HEK293 (cell line): ENCODE results near the gene GPR146.

ENCODE experiments used
- CTCF ChIP-seq: fragments of 450-650 bp; formaldehyde crosslinking; IDR thresholded peaks from 2 replicates; pipeline ENCODE4 v1.5.1; 2016; ENCODE audit warnings: missing biosample characterization, missing genetic modification characterization
- GLIS2 ChIP-seq: fragments of 450-650 bp; formaldehyde crosslinking; IDR thresholded peaks from 2 replicates; pipeline ENCODE4 v1.5.1; 2016; ENCODE audit warnings: missing biosample characterization, missing genetic modification characterization
- HIC1 ChIP-seq: fragments of 450-650 bp; formaldehyde crosslinking; IDR thresholded peaks from 2 replicates; pipeline ENCODE4 v1.5.1; 2016; ENCODE audit warnings: missing biosample characterization, missing genetic modification characterization
- HOXA7 ChIP-seq: sonication (generic); formaldehyde crosslinking; IDR thresholded peaks from 2 replicates; pipeline ENCODE4 v1.8.1; 2022; ENCODE audit warnings: missing genetic modification reagents, borderline replicate concordance
- REST ChIP-seq: fragments of 450-650 bp; formaldehyde crosslinking; IDR thresholded peaks from 2 replicates; pipeline ENCODE4 v1.5.1; 2016; ENCODE audit warnings: missing biosample characterization, missing genetic modification characterization
- SCRT1 ChIP-seq: fragments of 450-650 bp; formaldehyde crosslinking; IDR thresholded peaks from 2 replicates; pipeline ENCODE4 v1.5.1; 2016; ENCODE audit warnings: missing biosample characterization, missing genetic modification characterization, borderline replicate concordance
- YY1 ChIP-seq: fragments of 450-650 bp; formaldehyde crosslinking; IDR thresholded peaks from 2 replicates; pipeline ENCODE4 v1.5.1; 2018; ENCODE audit warnings: missing biosample characterization, missing genetic modification characterization
- ZNF560 ChIP-seq: fragments of 450-650 bp; formaldehyde crosslinking; IDR thresholded peaks from 2 replicates; pipeline ENCODE4 v1.5.1; 2017; ENCODE audit warnings: missing biosample characterization, missing genetic modification characterization, borderline replicate concordance
- ZNF629 ChIP-seq: fragments of 450-650 bp; formaldehyde crosslinking; IDR thresholded peaks from 2 replicates; pipeline ENCODE4 v1.5.1; 2017; ENCODE audit warnings: missing biosample characterization, missing genetic modification characterization
- ZNF704 ChIP-seq: fragments of 450-650 bp; formaldehyde crosslinking; IDR thresholded peaks from 2 replicates; pipeline ENCODE4 v1.5.1; 2016; ENCODE audit warnings: missing biosample characterization, missing genetic modification characterization
- TF ChIP-seq, protein P1 (sequence below): fragments of 450-650 bp; formaldehyde crosslinking; IDR thresholded peaks from 2 replicates; pipeline ENCODE4 v1.5.1; 2016; ENCODE audit warnings: missing biosample characterization, missing genetic modification characterization
- TF ChIP-seq, protein P2 (sequence below): fragments of 450-650 bp; formaldehyde crosslinking; IDR thresholded peaks from 2 replicates; pipeline ENCODE4 v1.5.1; 2016; ENCODE audit warnings: missing biosample characterization, missing genetic modification characterization

DNA sequence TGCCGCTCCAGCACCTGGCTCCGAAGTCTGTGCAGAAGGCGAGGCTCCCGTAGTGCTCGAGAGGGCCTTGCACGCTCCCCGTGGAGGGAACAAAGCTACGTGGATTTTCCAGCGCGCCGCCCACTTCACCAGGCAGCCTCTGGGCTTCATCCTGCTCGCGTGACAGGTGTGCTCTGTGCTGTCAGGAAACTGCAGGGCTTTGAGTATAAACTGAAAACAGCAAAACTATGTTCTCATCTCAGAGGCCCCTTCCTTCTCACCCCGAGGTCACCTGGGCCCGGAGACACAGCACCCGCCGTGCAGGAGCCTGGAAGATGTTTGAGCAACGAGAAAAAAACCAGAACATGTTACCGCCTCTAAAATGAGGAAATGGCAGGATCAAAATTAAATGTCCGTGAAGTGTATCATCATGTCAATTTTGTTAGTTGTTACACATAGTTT is 17.6 kb upstream of the GPR146 start:
- no peak for TF ChIP-seq GLIS2
- TF ChIP-seq, protein P1, sequence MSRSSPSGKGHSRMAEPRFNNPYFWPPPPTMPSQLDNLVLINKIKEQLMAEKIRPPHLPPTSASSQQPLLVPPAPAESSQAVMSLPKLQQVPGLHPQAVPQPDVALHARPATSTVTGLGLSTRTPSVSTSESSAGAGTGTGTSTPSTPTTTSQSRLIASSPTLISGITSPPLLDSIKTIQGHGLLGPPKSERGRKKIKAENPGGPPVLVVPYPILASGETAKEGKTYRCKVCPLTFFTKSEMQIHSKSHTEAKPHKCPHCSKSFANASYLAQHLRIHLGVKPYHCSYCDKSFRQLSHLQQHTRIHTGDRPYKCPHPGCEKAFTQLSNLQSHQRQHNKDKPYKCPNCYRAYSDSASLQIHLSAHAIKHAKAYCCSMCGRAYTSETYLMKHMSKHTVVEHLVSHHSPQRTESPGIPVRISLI = no peak
- TF ChIP-seq REST (tag by site-specific recombination) = no peak
- TF ChIP-seq HIC1 (tag by site-specific recombination) = no peak
- no peak for TF ChIP-seq ZNF629
- no peak for TF ChIP-seq CTCF (tag by site-specific recombination)
- TF ChIP-seq ZNF704 (tag by site-specific recombination) = no peak
- no peak for TF ChIP-seq HOXA7 (CRISPR knock-in tag)
- TF ChIP-seq YY1 (tag by site-specific recombination) = no peak
- no peak for TF ChIP-seq ZNF560
- no peak for TF ChIP-seq SCRT1 (tag by site-specific recombination)
- TF ChIP-seq, protein P2, sequence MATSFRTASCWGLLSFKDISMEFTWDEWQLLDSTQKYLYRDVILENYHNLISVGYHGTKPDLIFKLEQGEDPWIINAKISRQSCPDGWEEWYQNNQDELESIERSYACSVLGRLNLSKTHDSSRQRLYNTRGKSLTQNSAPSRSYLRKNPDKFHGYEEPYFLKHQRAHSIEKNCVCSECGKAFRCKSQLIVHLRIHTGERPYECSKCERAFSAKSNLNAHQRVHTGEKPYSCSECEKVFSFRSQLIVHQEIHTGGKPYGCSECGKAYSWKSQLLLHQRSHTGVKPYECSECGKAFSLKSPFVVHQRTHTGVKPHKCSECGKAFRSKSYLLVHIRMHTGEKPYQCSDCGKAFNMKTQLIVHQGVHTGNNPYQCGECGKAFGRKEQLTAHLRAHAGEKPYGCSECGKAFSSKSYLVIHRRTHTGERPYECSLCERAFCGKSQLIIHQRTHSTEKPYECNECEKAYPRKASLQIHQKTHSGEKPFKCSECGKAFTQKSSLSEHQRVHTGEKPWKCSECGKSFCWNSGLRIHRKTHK (tag by site-specific recombination) = no peak
